Middle frontal gyrus (tissue), 1 donor: ENCODE data around the gene COMT.
"Not testable (repeated sequence)": the region's sequence is repeated elsewhere in the genome, so short reads cannot be mapped to it uniquely, and the experiment has no call there.

Experiments used
- DNase-seq: peaks from one replicate; pipeline ENCODE4 v3.0.0-alpha.2; 2015; ENCODE audit warnings: low spot score; ENCODE audit errors: extremely low spot score

COMT gene

DNA sequence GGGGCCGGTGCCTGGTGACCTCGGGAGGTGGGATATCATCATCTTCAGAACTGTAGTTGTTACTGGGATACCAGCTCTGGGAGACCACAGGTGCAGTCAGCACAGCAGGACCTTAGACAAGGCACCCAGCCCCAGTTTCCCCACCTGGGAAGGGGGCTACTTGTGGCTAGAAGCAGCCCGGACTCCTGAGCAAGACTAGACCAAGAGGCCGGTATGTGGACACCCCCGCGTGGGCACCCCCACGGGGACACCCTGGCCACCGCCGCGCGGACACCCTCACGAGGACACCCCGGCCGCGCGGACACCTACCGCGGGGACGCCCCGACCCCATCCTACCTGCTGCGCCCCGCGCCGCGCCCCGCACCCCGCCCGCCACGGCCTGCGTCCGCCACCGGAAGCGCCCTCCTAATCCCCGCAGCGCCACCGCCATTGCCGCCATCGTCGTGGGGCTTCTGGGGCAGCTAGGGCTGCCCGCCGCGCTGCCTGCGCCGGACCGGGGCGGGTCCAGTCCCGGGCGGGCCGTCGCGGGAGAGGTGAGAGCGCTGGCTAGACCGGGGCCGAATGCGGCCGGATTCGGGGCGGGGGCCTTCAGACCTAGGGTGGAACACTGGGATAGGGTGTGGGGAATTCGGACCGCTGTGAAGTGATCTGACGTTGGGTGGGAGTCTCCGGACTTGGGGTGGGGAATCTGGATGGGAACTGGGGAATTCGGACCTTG, at the start of gene COMT, which contains the start of gene TXNRD2:
Gene COMT (plus strand): TSS at position 408 of the 718 bp plus-strand sequence. CDS start 20,755 bp downstream, outside the sequence.
Gene TXNRD2 (minus strand): TSS at position 454 of the 718 bp plus-strand sequence. CDS start 15 bp downstream, at position 439.
- DNase-seq = no peak

DNA sequence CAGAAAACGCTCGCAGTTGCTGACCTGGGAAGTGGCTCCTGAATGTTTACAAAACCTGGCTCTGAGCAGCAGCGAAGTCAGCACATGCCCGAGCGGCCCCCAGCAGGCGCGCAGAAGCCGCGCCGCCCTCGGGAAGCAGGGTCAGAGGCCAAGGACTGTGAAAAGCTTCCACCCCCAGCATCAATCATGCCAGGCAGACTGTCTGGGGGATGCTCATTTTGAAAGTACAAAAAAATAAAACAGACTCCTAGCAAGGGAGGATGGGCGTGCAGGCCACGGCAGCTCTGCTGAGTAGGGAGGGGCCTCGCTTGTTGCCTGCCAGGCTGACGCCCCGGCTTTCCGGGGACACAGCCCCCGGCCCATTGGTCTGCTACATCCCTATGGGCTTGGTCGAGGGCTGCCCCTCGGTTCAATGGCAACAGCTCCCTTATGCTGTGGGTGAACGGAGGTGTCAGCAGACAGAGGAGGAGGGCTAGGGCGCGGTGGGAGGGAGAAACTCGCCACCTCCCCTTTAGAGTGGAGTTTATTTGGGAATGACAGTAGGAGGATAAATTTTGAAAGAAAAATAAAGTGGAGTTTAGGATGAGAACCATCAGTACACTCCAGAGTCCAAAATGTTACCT, 49.2 kb upstream of the COMT start:
- no peak for DNase-seq

DNA sequence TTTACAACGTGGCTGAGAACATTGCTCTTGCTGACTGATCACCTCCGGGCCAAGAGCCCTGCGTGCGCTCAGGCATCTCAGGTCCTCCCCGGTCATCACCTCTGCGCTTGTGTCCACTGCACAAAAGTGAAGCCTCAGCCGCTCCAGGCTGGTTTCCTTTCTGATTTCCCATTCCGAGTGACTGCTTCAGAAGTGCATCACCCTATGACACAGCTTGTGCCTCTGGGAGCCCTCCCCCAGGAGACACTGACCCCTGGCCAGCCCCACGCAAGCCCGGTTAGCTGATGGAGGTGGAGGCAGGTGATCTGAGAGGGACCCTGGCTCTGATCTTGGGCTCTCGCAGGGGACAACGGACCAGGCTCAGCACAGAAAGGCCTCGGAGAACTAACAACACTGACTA, 48.6 kb upstream of the COMT start:
- no peak for DNase-seq

DNA sequence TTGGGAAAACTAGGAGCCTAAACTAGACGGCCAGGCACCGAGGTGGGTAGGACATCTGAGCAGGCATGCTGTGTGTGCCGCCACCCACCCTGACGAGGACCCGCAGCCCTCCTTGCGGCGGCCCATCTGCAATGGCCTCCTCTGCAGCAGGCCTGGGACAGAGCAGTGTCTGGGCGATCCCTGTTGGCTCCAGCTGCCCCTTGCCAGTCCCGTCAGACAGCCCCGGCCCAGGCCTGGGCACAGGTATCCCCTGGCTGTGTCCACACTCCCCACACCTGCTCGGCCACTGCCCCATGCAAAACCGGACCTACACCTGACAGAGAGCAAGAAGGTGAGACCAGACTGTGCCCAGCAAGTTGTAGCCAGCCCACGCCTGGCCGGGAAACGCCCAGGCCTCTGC, 48.2 kb upstream of the COMT start:
- no peak for DNase-seq

DNA sequence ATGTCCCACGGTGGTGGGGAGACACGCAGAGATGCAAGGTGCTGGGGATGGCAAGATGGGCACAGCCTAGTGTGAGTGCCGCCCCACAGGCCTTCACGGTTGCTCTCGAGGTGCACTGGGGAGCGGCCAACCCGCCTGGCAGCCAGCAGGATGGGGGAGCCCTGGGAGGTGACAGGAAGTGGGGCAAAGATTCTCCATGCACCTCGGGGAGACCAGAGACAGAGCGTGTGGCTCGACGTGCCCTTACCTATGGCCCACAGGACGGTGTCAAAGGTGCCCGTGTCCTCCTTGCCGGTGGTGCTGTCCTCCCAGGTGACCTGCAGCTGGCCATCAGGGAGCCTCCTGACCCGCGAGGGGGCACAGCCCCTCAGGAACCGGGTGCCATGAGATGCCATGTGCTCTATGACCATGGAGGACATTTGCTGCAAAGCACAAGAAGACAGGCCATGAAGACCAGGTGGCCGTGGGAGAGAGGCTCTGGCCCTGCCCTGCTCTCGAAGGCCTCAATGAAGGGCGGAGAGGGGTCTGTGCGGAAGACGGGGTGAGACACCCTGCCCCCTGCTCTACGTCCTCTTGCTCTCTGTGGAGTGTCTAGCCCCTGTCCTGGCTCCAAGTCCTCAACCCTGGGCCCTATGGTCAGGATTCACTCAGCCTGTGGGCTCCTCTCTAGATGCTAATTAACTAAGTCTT, 46.3 kb upstream of the COMT start:
- DNase-seq = no peak

DNA sequence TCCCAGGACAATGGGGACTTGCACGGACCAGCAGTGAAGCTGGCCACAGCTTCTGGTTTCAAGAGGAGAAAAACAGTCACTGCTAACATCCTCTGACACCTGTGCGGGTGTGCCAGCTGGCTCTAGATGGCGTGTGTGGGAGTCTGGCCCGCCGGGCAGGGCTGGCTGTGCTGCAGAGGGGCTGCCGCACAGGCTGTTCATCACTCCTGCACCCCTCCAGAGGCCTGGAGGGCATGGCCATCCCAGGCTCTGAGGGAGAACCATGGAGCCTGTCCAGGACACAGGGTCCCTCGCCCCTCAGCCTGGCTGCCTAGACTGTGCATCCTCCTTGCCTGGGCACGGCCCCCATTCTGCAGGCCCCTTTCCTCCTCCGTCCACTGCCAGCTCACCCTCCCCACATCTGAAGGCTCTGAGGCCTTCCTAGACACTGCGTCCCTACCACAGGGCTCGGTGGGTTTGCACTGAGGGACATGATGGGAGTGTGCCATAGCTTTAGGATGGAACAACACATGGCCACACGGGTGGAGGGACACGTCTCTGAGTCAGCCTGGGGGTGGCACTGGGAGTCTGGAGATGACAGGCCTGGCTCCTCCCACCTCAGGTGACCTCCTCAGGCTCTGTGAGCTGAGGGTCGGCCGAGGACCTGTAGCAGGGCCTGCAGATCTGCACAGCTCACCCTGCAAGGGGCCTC, 44.8 kb upstream of the COMT start:
- no peak for DNase-seq

DNA sequence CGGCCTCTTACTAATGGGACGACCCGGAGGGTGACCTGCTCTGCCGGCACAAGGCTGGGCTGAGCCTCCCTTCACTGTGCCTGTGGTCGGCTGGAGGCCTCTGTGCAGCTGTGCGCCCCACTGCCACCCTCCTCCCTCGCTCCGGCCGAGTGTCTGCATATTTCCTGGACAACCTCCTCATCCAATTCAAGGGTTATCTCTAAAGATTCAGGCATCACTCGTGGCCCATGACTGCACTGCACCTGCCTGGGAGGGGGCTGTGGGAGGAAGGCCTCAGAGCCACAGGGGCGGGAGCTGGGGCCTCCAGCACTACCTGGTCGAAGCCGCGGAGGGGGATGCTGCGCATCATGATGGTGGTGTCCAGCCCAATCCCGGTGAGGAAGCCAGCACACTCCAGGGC, 43.8 kb upstream of the COMT start:
- DNase-seq = no peak

DNA sequence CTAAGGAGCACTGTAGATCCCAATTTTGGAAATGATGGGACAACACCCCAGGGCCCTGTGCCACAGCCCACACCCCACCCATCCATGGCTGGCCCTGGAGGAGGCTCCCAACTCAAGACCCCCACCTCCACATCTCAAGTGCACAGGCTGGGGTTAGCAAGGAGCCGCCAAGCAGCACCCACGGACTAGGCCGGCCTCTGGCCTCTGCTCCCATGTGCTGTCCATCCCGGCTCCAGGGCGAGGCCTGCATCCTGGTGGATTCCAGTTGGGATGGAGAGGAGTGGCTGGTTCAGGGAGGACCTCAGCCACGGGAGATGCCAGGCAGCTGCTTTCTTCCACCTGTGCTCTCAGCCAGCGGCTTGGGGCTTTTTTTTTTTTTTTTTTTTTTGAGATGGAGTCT, 43.4 kb upstream of the COMT start:
- no peak for DNase-seq

DNA sequence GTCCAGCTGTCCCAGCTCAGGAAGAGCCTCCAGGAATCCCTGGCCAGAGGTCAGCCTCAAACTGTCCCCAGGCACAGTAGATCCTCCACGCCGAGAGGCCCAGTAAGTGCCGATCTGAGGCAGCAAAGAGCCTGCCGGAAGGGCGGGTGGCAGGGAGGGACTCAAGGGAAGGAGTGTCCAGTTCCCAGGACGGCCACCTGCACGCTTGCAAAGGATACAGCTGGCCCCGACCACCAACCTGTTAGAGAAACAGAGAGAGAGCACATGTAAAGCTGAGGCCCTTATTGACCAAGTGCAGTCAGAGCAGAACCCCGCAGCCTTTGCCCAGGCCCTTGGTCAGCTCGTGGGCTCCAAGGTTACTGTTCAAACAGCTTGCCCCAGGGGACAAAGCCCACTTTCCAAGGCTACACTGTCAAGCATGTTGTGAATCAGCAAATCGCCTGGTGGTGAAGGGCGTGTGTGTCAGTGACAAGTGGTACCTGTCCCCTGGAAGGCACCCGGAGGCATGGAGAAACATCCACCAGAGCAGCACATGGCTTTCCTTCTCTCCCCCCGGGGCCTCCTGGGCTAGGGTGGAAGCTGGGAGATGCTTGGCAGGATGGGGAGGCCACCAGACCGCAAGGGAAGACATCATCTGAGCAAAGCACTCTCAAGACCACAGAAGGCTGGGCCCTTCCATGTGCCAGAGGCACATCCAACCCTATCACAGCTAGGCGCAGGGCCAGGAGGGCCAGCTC, 42.6 kb upstream of the COMT start:
- no peak for DNase-seq

DNA sequence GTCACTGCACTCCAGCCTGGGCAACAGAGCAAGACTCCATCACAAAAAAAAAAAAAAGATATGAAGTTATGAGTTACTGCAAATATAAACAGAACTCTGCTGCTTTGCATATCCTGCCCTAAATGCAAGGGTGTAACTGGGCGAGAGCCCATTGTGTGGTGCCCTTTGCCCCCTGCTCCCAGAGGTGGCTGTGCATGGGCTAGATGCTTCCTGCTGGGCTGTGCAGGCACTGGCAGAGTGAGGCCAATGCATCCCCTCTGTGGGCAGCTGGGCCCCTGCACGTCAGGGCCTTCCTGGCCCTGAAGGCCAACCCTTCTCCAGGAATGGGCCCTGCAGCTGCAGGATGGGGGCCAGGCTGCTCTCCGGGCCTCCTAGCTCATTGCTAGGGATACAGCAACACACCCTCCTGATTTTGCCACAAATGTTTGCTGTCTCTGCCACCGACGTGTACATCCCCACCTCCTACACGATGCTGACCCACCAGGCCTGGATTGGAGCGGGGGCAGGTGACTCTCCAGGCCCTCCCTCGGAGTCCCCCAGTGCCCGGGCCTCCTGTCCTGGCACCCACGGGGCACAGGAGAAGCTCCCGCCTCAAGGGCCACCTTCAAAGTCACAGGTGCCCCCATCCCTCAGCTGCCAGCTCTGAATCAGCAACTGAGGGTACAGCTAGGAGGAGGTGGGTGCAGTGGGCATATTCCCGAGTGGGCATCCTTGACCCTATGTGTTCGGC, 40.7 kb upstream of the COMT start:
- no peak for DNase-seq

DNA sequence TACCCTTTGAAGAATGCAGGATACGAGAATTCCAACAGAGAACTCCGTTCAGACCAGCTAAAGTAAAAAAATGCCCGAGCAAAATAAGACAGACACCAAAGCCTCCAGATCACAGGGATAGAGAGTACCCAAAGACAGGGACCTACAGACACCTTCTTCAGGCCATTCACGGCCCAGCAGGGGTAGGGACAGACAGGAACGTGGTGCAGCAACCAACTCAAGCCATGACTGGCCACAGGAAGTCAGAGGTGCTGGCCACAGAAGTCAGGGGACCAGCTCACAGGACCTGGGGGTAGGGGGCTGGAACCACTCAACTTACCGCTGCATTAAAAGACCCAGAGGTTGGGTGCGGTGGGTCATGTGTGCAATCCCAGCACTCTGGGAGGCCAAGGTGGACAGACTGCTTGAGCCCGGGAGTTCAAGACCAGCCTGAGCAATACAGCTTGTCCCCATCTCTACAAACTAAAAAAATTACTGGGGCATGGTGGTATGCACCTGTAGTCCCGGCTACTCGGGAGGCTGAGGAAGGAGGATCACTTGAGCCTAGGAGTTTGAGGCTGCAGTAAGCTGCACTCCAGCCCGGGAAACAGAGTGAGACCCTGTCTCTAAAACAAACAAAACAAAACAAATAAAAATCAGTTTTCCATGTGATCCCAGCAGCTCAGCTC, 39.9 kb upstream of the COMT start:
- no peak for DNase-seq

DNA sequence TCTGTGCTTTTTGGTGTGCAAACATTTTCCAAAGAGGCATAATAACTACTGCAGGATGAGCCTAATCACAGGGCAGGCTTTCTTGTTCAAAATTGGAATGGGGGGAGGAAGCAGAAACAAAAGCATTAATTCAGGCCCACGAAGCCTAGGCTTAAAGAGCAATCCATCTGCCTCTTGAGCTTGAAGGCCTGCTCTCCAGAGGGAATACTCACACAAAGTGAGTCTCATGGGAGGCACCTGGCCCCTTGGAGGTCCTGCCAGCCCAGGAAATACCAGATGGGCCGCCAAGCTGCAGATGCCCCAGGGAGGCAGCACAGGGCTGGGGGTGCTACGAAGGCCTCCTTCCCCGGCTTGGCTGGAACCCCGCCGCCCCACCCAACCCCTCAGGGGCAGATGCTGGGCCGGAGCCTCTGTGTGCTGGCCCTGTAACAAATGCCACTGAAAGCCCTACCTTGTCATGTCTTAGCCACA, 39.3 kb upstream of the COMT start:
- no peak for DNase-seq

DNA sequence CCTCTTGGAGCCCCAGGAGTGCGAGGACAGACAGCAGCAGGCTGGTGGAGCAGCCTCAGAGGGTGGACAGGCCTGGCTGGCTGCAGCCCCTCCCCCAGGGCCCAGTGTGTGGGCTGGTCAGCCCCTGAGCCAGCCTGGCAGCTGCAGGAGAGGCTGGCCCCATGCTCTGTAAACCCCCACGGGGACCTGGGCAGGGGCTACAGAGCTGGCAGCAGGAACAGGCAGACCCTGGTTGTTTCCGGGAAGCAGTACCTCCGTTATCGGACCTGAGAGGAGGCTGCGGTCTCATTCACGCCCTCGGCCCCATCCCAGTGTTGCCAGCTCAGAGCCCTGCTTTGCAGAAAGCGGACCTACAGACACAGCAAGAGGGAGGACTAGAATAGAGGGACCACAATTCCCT, 38.5 kb upstream of the COMT start:
- no peak for DNase-seq

DNA sequence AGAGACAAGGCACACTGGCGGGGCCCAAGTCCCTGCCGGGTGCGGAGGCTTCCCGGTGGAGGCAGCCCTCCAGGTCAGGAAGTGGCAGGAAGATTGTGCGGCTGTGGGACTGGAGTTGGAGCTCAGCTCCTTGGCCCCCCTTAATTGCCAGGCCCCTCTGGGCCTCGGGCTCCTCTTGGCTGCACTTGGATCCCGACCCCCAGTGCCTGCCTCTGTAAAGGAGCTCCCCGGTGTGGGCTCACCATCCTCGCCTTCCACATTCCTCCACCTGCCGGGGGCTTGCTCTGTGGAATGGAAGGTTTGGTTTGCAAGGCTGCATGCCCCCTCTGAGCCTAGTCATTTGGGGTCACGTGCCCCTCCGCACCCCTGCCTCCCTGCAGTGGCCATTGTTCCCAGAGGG, 38.1 kb upstream of the COMT start:
- DNase-seq = no peak

DNA sequence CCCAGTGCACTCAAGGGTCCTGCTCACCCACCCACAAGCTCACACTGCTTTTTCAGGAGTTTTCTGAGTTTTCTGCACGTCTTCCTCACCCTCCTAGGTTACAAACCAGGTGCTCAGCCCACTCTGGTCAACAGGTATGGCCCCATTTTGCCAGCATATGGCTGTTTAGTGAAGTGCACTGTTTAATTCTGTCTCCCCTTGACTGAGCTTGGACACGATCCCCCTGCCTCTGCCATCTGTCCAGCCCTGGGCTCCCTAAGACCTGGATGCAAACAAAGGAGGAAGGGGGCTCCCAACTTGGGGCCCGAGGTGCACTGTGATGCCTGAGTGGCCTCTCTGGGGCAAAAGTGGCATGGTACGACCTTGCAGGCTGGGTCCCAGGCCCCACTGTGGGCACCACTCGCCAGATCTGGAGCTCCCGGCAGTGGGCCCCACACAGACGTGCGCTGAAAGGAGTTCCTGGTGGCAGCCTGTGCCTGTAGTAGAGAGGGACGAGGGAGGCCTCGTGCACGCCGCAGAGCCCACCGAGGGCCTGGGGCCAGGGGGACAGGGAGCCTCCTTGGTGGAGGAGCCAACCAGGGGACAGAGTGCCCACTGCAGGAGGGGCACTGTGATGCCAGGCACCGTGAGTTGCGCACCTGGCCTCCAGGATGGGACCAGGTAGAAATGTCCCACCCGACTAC, 37.3 kb upstream of the COMT start:
- no peak for DNase-seq

DNA sequence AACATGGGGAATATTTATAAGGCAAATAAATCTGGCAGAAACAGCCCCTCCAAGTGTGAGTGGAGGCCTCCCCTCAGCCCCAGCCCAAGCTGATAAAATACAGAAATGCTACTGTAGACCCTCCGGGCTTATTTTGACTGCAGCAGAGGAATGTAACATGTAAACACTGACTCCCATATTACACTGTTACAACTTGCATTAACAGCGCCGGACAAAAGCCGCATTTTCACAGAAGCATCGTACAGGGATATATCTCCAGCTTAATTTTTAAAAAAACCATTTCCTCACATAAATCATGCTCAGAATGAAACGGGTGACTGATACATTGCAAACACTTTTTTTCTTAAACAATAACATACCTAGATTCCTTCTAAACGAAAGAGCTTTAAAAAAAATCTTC, 36.6 kb upstream of the COMT start:
- DNase-seq = no peak

DNA sequence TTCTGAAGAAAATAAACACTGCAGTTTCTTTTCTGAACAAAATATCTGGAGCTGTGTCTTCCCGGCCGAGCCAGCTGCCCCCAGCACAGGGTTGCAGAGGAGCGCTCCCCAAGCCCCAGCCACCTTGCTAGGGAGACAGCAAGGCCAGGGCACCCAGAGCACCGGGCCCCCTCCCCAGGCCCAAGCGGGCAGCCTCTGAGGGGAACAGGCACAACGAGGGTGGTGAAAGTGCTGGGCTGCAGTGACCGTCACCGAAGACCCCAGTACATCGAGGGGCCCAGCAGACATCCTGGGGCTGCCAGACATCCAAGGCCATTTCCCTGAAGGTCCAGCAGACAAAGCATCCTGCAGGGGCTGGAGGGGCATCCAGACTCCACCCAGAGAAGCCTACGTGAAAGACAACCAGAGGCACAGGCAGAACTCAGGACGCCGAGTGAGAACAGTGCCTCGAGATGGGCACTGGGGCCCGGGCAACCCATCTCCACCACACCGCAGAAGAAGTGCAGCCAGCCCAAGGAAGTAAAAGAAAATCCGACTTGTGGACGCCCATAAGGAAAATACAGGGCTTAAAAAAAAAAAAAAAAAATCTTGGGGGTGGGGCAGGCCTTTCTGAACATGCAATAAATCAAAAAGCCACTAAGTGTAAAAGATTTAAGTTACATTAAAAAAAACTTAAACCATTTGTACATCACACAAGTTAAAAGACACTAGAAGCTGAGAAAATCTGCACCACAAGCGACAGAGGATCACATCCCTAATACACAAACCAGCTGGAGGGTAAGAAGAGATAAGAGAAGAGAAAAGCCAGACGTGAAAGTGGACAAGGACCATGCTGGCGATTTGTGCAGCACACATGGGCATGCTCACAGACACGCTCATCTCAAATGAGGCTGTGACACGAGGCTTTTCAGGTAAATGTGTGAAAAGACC, 36.0 kb upstream of the COMT start:
- no peak for DNase-seq

DNA sequence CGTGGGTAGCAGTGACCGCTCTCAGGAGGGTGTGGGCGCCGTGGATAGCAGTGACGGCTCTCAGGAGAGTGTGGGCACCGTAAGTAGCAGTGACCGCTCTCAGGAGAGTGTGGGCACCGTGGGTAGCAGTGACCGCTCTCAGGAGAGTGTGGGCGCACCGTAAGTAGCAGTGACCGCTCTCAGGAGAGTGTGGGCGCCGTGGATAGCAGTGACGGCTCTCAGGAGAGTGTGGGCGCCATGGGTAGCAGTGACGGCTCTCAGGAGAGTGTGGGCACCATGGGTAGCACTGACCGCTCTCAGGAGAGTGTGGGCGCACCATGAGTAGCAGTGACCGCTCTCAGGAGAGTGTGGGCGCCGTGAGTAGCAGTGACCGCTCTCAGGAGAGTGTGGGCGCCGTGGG, 34.7 kb upstream of the COMT start:
- not testable (repeated sequence) for DNase-seq
